ENCODE results near the gene CWH43.
"Not testable (repeated sequence)": the region's sequence is repeated elsewhere in the genome, so short reads cannot be mapped to it uniquely, and the experiment has no call there.

- not testable (repeated sequence) for TF ChIP-seq POLR2A (IDR thresholded peaks at IDR 0.05; ENCODE audit: low read length); BHLHE40 (IDR thresholded peaks at IDR 0.05; ENCODE audit: low read depth, low read length); HOXB5 (CRISPR knock-in tag; IDR thresholded peaks at IDR 0.05); ATOH8 (CRISPR knock-in tag; IDR thresholded peaks at IDR 0.05; ENCODE audit: low read depth); CHD4 (IDR thresholded peaks at IDR 0.05; ENCODE audit: borderline replicate concordance); MYC (IDR thresholded peaks at IDR 0.05; ENCODE audit: borderline replicate concordance, low read length)
- TF ChIP-seq, protein P1, sequence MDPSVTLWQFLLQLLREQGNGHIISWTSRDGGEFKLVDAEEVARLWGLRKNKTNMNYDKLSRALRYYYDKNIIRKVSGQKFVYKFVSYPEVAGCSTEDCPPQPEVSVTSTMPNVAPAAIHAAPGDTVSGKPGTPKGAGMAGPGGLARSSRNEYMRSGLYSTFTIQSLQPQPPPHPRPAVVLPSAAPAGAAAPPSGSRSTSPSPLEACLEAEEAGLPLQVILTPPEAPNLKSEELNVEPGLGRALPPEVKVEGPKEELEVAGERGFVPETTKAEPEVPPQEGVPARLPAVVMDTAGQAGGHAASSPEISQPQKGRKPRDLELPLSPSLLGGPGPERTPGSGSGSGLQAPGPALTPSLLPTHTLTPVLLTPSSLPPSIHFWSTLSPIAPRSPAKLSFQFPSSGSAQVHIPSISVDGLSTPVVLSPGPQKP (IDR thresholded peaks at IDR 0.05; ENCODE audit: low read depth, low read length) = not testable (repeated sequence)
Observed at GRCh38 chr4:49099831-49100444, 113.9 kb downstream of the CWH43 start.

All from A549 (cell line).